ENCODE data around the gene DIS3L.
A peak's percentile ranks its signal among the peaks of the same experiment; 100 is the strongest.
"Not testable (repeated sequence)": the region's sequence is repeated elsewhere in the genome, so short reads cannot be mapped to it uniquely, and the experiment has no call there.

The DIS3L gene

DNA sequence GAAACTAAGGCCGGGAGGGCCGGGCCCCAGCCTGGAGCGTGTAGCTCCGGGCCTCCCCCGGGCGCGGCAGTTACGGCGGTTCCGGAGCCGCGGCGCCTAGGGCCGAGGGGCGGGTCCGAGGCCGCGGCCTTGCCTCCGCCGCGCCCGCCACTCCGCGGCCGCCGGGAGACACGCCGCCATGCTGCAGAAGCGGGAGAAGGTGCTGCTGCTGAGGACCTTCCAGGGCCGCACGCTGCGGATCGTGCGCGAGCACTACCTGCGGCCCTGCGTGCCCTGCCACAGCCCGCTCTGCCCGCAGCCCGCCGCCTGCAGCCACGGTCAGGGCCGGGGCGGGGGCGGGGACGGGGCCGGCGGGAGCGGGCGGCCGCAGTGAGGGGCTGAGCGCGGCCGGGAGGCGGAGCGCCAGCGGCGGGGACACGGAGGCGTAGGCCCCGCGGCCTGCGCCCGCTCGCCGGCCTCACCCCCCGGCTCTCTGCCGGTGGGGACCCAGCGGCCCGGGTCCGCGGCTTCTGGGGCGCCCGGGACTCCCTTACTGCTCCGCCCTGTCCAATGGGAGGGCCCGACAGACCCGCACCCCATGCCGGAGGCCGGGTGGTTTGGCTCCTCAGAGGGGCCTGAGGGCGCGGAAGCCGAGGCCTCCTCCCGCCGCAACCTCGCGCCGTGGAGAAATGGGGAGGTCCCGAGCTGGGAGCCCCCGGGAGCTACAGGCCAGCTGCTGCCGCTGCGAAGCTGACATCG lies at the start of gene DIS3L:
Gene DIS3L (plus strand): TSS at position 150 of the 738 bp plus-strand sequence. CDS start 29 bp downstream, at position 179.
- DNase-seq = peak; percentile 63

- DNase-seq = not testable (repeated sequence)
Measured at GRCh38 chr15:66245832-66246231, 47.5 kb upstream of the DIS3L start.

DNA sequence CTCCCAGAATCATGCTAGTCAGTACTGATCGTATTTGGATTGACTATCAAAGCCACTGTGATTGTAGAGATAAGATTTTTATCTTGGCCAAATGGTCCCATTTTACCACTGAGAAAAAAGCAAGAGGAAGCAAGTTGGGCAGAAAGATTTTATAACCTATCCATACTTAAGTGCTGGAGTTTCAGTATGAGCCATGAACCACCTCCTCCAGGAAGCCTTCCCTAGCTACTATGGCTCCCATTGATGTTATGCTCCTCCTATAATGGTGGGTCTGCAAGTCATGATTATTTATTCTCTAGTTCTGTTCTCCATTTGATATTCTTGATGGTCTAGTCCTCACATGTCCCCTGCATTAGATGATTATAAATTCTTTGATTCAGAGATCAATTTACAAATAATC lies 46.4 kb upstream of the DIS3L start:
- DNase-seq = no peak

DNA sequence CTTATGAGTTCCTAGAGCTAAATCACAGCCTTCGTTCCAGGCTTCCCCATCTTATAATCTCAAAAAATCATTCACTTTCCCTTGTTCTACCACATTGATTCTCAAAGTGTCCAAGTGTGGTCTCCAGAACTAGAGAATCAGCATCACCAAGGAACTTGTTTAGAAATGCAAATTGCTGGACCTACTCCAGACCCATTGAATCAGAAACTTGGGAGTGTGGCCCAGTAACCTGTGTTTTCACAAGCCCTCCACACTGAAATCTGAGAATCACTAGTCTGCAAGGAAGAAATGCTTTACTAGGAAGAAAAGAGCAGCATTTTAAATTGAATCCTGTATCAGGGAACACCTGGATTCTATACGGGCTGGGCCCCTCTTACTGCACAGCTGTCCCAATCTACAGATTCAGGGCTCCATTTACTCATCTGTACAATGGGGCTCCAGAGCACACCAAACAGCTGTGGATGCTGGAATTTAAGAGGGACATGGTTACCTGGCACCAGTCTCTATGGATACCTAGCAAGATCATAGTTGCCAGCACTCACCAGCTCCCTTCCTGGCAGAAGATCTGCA lies 43.7 kb upstream of the DIS3L start:
- no peak for DNase-seq

DNA sequence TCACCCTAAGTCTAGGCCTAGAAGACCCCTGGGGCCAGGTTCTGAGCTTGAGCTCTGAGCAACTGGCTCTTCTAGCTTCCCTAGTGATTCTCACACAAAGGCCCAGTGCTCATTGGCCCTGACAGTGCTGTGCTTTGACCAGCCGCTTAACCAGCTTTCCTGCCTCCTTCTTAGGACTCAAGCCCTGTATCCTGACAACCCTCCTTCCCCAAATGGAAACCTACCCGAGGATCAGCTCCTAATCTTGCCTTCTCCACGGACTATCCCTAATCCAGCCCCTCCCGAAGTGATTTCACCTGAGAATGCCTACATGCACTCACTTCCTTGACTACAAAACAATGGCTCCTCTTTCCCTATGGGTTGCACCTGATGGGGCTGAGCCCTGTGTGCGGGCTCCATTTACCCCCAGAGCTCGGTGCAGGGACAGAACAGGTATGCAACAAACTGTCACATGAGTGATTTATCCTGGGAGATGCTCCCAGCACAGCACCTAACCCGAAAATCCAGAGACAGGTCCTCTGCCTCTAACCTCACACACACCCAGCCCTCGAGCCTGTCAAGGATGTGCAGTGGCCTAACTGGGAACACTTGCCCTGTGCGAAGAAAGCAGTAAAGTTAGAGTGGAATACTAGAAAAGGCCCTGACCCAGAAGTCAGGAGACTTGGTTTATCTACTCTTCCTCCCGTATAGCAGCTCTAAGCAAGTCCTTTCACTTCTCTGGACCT lies 42.1 kb upstream of the DIS3L start:
- no peak for DNase-seq

DNA sequence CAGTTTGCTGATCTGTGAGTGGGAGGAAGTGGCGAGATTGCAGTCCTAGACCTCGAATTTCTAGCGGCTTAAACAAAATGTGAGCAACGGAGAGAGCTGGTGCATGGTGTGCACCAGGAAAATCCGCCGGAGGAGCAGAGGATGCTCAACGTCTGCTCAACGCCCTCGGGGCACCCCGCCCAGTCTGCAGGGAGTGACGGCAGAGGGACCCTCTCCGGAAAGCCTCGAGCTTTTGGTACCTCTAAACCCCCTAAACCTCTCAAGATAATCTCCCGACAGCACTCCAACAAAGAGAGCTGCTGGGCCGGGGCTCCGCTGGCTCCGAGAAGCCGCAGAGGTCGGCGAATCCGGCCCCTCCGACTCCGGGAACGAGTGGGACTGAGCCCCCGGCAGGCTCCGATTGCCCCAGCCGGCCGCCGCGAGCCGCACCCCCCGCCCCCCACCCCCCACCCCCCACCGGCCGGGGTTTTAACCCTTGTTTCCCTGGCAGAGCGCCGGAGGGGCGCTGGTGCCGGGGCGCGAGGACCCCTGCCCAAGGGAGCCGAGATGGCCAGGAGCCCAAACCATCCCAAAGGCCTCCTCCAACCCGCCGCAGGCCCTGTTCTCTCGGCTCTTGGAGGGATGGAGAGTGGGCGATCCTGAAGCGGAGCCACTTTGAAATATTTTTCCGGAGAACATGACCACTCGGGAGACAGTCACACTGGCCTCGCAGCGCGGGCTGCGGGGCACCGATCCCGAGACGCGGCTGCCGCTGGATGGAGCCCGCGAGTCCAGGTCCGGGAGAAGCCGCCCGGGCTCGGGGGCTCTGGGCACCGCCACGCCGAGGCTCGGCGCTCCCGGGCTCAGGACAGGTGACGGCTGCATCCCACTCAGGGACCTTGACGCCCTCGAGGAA lies 41.3 kb upstream of the DIS3L start:
- peak; percentile 37 for DNase-seq

DNA sequence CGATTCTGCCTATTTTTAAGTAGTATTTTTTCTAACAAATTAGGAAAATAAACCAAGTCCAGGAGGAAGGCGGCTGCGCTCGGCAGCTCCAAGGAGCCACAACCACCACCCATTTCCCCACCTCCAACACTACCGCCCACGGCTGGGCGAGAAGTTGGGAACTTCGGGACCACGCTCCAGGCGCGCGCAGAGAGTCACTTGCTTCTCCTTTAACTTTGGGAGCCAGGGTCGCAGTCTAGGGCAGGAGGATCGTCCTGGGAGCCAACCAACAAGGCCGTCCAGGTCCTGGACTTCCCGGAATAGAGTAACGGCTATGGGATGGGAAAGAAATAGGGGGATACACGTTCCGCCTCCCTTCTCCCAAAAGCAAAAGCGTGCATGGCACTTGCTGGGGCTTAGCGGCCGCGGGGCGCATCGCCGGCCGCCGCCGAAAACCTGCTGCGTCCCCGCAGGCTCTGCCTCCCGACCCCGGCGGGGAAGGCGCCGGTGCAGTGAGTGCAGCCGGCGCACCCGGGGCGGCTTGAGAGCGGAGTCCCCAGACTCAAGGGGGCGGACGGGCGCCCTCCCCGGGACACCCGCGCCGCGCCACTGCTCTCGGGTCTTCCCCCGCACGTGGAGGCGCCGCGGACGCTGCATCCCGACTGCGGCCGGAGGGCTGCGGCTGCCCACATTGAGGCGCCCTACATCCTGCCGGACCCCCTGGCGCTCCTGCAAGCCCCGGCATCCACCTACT lies 40.5 kb upstream of the DIS3L start:
- no peak for DNase-seq

DNA sequence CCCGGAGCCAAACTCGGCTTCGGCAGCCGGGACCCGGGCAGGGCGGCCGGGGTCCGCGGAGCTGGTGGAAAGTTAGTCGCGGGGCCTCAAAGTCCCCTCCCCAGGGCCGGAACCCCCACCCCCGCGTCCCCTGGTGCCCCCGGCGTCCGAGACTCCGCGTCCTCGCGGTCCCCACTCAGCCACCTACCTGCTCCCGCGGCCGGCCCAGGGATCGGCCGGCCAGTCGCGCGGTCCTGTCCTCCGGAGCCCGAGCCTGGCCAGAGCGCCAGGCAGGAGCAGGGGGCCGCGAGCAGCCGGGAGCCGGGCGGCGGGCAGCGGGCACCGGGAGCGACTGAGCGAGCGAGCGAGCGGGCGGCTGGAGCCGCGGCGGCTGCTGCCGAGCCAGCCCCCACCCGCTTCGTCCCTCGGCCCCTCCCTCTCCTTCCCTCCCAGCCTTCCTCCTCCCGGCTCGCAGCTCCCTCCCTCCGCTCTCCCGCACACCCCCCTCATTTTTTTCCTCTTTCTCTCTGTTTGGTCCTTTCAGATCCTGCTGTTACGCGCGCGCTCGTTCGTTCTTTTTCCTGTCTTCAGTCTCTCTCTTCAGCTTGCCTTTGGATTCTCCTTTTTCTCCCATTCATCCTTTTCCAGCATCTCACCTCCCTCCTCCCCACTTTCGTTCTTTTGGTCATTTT lies 39.8 kb upstream of the DIS3L start, which contains the start of gene MEGF11:
Gene MEGF11 (minus strand): TSS at position 333 of the 671 bp plus-strand sequence. CDS start 125,347 bp downstream, outside the sequence.
- peak; percentile 3 for DNase-seq

- DNase-seq = no peak
Measured at GRCh38 chr15:66254089-66254950, 39.0 kb upstream of the DIS3L start.

- DNase-seq = no peak
Measured at GRCh38 chr15:66254951-66255676, 38.3 kb upstream of the DIS3L start.

- no peak for DNase-seq
Measured at GRCh38 chr15:66256692-66257091, 36.7 kb upstream of the DIS3L start.

DNA sequence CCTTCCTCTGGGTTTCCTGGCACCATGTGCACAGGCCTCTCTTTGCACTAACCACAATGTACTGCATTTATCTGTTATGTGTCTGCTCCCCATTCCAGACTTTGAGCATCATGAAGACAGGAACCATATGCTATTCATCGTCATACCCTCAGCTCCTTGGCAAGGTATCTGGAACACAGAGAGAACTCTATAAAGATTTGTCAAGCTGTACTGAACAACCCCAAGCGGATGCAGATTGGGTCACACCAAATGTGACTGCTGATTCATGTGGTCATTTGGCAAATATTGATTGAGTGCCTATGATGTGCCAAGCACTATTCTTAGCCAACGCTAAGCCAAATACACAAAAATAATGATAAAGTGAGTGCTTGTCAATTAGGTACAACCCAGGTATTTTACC lies 32.3 kb upstream of the DIS3L start:
- no peak for DNase-seq

GRCh38 chr15:66262837-66263236 lies 30.5 kb upstream of the DIS3L start:
- not testable (repeated sequence) for DNase-seq

GRCh38 chr15:66264859-66265513 lies 28.4 kb upstream of the DIS3L start:
- no peak for DNase-seq

DNA sequence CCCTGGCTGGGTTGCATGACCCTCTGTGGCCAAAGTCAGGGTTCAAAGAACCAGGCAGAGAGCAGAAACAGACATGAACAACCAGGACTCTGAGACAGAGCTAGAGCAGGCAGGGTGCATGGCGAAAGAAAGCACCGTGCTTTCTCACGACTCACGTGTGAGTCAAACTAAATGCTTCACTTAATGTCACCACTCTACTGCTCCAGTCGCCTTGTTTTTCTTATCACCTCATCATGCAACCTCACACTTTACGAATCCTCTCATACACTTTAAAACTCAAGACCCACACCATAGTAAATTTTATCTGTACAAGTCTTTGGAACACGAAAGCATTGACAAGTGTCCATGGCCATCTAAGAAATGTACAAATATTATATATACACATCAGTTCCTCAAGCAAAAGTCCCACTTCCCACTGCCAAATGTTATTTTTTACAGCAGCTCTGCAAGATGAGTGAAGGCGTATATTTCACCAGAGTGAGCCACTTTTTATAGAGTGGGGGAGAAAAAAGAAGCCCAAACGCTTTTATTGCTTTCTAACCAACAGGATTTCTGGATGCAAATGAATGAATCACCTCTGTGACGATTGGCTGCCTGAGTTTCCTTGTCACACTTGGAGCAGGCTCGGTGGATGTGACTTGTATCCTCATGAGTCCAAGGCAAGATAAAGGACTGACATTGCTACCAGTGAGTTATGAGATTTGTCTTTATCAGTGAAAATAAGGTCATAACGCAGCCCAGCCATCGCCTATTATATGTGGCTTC lies 23.9 kb upstream of the DIS3L start:
- DNase-seq = peak; percentile 49

- no peak for DNase-seq
Measured at GRCh38 chr15:66270932-66271331, 22.4 kb upstream of the DIS3L start.

GRCh38 chr15:66275352-66275751 lies 18.0 kb upstream of the DIS3L start:
- DNase-seq = no peak

GRCh38 chr15:66276546-66276945 lies 16.8 kb upstream of the DIS3L start:
- no peak for DNase-seq
